HG03439 (cell line): ENCODE results near the gene PLA2G2F.
"Not testable (repeated sequence)": the region's sequence is repeated elsewhere in the genome, so short reads cannot be mapped to it uniquely, and the experiment has no call there.

Source experiments
- ATAC-seq: cut with Tn5 transposase; IDR thresholded peaks from one replicate; pipeline ENCODE4 v1.9.1; 2021; ENCODE audit warnings: mild to moderate bottlenecking, moderate library complexity; ENCODE audit not compliant: unreplicated experiment

Gene PLA2G2F

DNA sequence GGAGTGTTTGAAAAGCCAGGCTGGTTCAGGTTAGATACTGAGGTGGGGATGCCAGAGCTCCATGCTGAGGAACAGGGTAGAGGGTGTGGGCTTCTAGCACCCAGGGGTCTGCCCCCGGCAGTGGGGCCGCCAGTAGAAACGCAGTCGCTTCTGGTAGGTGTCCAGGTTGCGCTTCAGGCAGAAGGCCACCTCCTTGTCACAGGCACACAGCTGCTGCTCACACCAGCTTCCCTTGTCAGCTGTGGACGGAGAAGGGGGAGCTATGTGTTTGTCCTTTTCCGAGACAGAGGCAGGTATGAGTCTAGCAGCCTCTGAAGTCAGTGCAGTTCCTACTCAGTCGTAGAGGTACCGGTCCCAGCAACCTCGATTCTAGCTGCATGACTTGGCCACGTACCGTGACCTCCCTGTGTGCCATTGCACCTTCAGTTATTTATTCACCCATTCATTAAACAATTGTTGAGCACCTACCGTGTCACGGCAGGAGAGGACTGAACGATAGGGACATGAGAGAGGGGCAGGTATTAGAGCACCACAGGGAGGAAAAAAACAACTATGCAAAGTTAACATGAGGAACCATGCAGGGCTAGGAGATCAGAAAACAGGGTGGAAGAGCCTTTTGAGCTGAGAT lies 25.0 kb upstream of the PLA2G2F start:
- no peak for ATAC-seq

GRCh38 chr1:20115479-20115878 lies 23.6 kb upstream of the PLA2G2F start:
- no peak for ATAC-seq

GRCh38 chr1:20115916-20116315 lies 23.2 kb upstream of the PLA2G2F start:
- no peak for ATAC-seq

GRCh38 chr1:20117236-20117635 lies 21.9 kb upstream of the PLA2G2F start:
- no peak for ATAC-seq

DNA sequence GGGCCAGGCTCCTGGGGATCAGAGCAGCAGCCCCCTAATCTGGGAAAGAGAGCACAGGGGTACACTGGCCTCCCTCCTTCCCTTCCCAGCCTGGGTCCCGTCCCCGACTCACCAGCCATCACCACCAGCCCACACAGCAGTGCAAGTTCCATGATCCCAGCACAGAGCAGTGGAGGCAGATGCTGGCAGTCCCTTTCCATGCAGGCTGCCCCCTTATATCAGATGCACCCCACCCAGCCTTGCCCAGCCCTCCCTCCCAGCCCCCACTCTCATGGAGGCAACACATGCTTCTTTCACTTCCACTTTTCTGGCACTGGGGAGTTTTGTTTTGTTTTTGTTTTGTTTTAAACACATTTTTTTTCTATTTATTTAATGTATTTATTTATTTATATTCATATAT lies 19.8 kb upstream of the PLA2G2F start, which contains the start of gene PLA2G2D:
TSS of gene PLA2G2D (minus strand) at position 190 of the 400 bp plus-strand sequence. CDS start at position 152, 38 bp downstream.
- ATAC-seq = no peak

DNA sequence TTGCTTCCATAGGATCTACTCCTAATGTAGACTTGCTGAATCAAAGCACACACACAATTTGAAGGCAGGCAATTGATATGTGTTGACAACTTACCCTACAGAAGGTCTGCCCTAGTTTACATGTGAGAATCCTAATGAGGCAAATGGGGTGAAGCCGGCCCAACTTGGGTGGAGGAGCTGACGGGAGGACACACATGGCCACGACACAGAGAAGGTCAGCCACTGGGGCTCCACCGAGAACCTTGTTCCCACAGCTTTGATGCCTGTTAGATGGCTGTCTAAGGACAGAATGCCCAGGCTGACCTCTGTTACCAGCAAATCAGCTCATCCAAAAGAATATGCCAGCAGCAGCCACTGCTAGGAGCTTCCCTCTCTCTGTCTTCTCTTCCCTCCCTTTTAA lies 18.3 kb upstream of the PLA2G2F start:
- no peak for ATAC-seq

DNA sequence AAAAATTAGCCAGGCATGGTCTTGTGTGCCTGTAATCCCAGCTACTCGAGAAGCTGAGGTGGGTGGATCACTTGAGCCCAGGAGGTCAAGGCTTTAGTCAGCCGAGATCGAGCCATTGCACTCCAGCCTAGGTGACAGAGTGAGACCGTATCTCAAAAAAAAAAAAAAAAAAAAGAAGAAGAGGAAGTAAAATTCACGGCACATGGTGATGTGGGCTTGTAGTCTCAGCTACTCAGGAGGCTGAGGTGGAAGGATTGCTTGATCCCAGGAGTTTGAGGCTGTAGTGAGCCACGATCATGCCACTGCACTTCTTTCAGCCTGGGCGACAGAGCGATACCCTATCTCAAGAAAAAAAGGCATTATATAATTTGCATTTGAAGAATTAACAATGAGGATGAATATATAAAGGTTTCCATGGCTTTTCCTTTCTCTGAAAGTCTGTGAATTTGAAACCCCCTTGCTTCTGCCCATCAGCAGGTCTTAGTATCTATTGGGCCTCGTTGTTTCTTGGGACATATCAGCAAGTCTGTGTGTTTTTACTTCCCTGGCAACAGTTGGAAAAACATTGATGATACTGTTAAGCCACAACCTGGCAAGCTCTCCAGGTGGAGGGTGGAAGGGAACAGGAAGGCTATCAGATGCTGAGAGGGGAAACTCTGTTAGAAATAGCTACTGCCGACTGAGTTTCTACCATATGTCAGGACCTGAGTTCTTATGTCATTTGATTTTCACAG lies 15.2 kb upstream of the PLA2G2F start:
- no peak for ATAC-seq

DNA sequence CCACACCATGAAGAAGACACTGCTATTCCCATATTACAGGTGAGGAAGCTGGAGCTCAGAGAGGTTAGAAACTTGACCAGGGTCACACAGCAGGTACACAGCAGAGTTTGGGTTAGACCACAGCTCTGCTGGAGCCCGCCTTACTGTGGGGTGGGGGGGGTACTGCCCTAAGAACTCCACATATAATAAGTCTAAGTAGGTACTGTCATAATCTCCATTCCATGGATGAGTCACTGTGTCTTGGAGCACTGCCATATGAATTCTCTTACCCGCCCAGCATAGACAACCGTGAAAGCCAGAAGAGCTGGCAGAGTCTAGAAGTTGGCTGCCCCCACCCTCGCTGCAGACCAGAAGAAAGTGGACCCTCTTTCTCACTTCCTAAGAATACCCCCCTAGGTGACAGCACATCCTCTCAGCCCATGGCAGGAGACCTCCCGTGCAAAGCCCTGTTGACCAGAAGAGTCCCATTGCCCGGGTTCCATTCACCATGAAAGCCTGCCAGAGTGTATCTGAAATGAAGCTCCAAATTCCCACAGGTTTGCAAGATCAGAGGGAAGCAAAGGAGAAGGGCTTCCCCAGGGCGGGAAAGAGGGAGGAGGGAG lies 14.6 kb upstream of the PLA2G2F start:
- ATAC-seq = no peak

DNA sequence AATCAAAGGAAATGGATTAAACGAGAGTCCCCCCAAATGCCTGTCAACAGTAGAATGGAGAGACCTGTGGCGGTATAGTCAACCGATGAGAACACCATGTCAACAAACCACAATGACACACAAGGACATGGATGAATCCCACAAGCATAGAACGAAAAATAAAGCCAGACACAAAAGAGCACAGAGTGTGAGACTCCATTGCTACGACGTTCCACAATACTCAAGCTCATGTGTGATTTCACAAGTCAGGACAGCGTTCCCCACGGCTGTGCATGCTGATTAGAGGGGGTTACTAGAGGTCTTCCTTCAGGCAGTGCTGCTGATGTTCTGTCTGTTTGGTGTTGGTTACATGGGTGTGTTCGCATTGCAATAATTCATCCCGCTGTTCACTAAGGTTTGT lies 14.0 kb upstream of the PLA2G2F start:
- no peak for ATAC-seq

GRCh38 chr1:20126041-20126805 lies 12.9 kb upstream of the PLA2G2F start:
- peak; percentile 63 for ATAC-seq

DNA sequence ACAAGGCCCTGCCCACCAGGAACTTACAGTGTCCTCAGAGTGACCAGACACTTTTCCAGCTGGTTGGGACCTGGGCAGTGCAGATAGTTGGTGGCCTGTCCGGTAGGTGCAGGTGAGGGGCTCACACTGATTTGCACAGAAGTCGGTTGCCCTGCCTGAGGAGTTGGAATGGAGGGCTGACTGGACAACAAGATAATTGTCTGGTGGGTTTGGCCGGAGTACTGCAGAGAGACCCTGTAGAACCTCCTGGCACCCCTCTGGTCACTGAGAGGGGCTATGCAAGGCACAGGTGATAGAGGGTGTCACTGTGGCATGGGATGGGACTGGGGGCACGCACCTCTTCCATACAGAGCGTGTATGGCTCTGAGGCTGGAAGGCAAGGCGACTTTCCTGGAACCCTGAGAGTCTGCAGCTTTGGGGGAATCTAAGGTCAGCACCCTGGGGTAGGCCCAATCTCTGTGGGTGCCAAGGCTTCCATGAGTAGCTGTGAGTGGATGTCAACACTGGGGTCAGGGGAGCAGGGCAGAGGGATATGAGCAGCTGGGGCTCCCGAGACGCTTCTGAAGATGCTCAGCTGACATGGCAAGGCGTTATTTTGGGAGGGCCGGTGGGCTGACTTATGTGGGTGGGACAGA lies 12.2 kb upstream of the PLA2G2F start:
- ATAC-seq = no peak

DNA sequence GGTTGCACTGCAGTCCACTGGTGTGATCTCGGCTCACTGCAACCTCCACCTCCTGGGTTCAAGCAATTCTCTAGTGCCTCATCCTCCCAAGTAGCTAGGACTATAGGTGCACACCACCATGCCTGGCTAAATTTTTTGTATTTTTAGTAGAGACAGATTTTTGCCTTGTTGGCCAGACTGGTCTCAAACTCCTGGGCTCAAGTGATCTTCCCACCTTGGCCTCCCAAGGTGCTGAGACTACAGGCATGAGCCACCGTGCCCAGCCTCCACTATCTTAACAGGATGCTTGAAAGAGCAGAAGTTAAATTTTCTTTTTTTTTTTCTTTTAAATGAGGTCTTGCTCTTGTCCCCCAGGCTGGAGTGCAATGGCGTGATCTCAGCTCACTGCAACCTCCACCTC lies 8.6 kb upstream of the PLA2G2F start:
- not testable (repeated sequence) for ATAC-seq

DNA sequence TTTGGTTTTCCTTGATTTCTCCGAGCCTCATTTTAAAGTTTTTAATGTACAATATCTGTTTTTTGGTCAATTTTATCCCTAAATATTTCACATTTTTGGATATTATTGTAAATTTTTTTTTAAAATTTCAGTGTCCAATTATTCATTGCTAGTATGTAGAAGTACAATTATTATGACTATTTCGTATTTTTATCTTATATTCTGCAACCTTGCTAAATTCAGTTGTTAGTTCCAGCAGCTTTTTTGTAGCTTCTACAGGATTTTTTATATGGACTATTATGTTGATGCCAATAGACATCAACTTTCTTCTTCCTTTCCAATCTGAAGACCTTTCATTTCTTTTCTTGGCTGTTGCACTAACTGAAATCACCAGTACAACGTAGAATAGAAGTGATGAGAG lies 4.1 kb upstream of the PLA2G2F start:
- no peak for ATAC-seq

DNA sequence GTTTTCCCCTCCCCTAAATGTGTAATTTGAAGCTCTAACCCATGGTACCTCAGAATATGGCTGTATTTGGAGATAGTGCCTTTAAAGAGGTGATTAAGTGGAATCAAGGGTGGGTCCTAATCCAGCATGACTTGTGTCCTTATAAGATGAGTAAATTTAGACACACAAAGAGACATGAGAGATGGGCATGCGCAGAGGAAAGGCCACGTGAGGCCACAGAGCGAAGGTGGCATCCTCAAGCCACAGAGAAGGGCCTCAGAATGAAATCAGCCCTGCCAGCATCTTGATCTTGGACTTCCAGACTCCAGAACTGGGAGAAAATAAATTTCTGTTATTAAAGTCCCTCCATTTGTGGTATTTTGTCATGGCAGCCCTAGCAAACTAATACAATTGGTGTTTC lies 2.9 kb upstream of the PLA2G2F start:
- no peak for ATAC-seq

- no peak for ATAC-seq
Observed at GRCh38 chr1:20137055-20137454, 2.1 kb upstream of the PLA2G2F start.

DNA sequence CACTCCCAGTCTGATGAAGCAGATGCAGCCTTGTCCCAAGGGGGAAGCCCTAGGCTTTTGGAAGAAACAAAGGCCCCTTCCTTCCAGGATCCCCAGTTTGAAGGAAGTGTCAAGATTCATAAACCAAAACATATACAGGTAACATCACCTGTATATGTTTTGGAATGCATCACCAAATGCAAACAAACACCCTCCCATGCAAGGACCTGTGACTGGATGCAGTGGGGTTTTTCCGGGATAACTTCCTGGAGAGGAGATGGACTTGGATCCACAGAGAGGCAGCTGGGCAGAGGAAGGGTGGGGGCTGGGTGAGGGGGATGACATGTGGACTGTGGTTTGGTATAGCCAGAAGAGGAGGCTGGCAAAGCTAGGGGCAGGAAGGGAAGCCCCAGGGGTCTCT lies 1.5 kb upstream of the PLA2G2F start:
- no peak for ATAC-seq

- ATAC-seq = no peak
Observed at GRCh38 chr1:20138346-20138745, 777 bp upstream of the PLA2G2F start.

DNA sequence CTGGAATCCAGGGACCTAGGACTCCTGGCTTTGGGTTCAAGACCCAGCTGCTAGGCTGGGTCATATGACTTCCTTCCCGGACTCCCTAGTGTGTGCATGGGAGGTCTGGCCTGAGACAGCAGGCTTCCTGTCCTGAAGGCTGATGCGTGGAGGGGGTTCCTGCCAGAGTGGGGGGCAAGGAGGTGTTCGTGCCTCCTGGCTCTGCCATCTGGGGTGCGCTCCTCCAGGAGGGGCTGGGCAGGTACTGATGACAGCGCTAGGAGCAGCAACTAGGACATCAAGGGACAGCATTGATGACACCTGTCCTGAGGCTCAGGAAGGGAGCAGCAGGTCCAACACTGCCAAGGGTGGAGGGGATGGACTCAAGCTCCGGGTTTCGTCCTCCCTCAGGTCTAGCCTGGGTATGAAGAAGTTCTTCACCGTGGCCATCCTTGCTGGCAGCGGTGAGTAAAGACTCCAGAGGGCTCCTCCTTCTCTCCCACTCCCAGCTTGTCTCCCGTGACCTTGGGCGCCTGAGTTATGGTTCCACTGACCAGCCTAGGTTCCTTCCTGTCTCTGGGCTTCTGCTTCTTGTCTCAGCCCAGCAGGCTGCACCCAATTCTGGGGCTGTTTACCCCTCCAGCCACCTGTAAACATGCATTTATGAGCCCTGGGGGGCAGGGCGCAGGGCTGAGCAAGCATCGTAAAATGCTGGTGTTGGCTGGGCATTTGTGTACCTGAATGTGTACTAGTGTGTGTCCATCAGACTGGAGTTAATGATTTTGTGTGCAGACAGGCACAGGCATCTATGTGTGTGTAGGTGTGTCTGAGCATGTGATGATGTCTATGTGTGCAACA lies 871 bp downstream of the PLA2G2F start:
- no peak for ATAC-seq

DNA sequence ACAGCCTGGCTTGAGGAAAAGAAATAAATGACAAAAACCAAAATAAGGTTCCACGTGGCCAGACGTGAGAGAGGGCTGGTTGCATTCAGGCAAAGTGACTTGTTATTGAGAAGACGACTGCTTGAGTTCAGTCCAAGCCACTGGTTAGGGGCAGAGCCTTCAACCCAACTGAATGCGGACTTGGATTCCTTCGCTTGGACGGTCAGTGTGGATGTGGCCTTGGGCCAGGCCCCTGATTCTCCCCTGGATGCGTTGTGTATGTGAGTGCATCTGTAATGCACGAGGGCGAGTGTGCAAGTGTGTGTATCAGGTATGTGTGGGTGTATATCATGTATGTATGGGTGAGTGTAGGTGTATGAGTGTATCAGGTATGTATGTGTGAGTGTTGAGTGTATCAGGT lies 1.9 kb downstream of the PLA2G2F start:
- ATAC-seq = no peak

DNA sequence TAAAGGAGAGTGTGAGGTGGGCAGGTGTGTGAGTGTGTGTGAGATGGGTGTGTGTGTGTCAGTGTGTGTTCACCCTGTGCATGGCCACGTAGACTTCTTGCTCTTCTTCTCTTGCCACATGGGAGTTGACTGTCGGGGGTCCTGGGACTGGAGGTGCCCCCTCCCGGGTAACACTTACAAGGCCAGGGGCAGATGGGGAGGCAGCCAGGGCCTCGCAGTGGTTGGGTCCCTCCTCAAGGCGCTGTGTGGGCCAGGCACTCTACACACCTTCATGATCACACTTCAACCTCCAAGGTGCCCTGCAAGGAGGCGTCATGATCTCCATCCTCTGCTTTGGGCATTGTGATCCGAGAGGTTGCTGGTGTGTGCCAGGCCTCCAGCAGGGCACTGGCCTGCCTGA lies 2.3 kb downstream of the PLA2G2F start:
- no peak for ATAC-seq
